ENCODE results near the gene PHACTR2.

The PHACTR2 gene

DNA sequence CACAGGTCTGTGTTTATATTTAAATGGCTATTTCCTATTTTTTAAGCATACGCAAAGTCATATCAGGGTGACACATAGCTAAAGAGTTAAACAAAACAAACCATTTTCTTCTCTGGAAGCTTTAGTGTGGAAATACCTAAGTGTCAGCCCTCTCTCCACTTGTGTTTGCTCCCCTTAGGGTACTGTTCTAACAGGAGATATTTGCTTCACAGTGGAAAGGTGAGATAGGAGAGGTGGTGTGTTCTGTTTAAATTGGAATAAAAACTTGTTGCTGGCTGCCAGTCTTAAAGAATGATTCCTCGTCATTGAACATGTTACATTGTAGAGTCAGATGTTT lies 18.9 kb downstream of the PHACTR2 start:
- H3K4me3 ChIP-seq: no peak overlapping the region
- no peaks in the 10 kb centered on the region for H4K20me1 ChIP-seq
- no peaks in the 10 kb centered on the region for H3K4me1 ChIP-seq
- no peaks in the 10 kb centered on the region for H3K9me3 ChIP-seq
- H3K27me3 ChIP-seq: no peaks in the 10 kb centered on the region
- no peak for TF ChIP-seq Cebpa-rat (IDR thresholded peaks at IDR 0.05)
- H3K36me3 ChIP-seq: no peaks in the 10 kb centered on the region
- no peak overlapping the region for H3K9ac ChIP-seq
- H3K4me2 ChIP-seq: no peak overlapping the region
- no peak overlapping the region for H3K27ac ChIP-seq

DNA sequence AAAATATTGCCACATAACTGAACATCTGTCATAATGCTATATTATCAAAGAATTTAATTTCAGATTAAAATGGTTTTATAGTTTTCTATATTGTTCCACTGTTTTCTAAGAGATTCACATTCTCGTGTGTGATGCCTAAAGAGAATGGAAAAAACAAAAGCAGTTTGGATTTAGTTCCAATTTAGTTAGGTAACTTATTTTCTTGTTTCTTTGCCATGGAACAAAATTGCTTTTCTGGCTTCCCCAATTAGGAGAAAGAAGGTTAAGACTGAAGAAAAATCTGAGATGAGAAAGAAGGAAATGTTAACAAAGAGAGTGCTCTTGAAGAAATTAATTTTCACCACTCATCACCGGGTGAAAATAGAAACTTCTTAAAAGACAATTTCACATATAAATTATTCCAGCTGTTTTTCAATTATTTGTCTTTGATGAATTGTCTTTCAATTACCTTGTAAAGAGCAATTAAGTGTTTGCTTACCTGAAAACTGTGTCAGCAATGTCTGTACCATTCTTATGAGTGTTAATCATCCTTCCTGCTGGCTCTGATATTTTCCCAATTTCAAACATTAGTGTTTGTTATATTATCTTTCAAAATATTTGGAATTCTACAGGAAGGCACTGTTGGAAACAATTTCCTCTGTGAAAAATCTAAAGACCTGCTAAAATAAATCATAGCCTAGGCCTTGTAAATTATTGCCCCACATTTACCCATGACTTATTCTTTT lies 19.5 kb downstream of the PHACTR2 start:
- Histone ChIP-seq H3K27me3 (no peaks in the 10 kb centered on the region), H3K4me3 (no peak overlapping the region), H3K9ac (no peak overlapping the region), H3K4me1 (no peaks in the 10 kb centered on the region), H3K9me3 (no peaks in the 10 kb centered on the region), H3K4me2 (no peak overlapping the region), H4K20me1 (no peaks in the 10 kb centered on the region), H3K27ac (no peak overlapping the region), H3K36me3 (no peaks in the 10 kb centered on the region)
- no peak for TF ChIP-seq Cebpa-rat (IDR thresholded peaks at IDR 0.05)

- Histone ChIP-seq H3K9ac (no peak overlapping the region), H3K9me3 (no peaks in the 10 kb centered on the region), H3K4me2 (no peak overlapping the region), H3K4me1 (no peaks in the 10 kb centered on the region), H4K20me1 (no peaks in the 10 kb centered on the region), H3K27ac (no peak overlapping the region), H3K4me3 (no peak overlapping the region), H3K27me3 (no peaks in the 10 kb centered on the region), H3K36me3 (no peaks in the 10 kb centered on the region)
- no peak for TF ChIP-seq Cebpa-rat (IDR thresholded peaks at IDR 0.05)
Measured at GRCh38 chr6:143698329-143698728, 20.6 kb downstream of the PHACTR2 start.

DNA sequence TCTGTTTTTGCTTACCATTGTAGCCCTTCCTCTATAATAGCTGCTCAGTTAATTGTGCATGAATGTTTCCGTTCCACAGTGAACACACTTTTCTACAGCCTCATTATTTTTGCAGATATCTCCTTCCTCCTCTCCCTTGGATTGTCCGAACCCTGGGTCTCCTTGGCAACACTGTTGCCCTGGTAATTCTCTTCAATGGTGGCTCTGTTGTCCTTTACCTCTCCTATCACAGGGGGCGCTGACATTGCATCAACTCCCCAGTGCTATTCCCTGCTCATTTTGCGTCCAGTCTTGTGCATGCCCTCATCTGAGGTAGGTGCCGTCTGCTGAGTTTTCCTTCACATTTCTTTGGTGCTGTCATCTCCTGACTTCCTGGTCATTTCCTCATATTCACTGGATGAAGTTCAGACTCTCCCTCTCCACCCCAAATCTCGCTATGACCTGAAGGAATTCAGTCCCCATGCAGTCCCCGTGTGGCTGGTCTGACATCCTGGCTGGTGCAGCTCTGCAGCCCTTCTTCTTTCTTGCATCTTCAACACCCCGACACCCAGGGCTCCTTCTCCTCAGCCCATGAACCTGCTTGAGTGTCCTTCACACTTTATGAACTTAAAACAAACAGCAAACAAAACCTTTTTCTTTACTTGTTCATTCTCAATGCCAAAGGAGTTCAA lies 21.1 kb downstream of the PHACTR2 start:
- no peak overlapping the region for H3K27ac ChIP-seq

DNA sequence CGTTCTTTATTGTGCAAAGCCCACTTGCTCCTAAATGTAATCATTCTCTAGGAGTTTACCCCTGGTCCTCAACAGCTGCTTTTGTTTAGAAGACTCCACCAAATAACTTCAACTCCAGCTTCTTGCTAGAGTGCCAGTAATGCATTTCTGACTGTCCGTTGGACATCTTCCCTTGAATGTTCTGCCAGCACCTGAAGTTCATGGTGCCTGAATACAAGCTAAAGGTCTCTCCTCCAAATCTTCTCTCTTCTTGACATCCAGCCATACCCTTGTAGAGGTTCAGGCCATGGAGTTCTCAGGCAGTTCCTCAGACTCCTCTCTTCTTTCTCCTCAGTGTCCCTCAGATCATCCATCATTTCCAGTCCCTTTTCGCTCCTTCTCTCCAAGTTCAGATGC lies 21.7 kb downstream of the PHACTR2 start:
- Histone ChIP-seq H3K4me1 (no peaks in the 10 kb centered on the region), H3K36me3 (no peaks in the 10 kb centered on the region), H3K27me3 (no peaks in the 10 kb centered on the region), H3K9ac (no peak overlapping the region), H3K9me3 (no peaks in the 10 kb centered on the region), H4K20me1 (no peaks in the 10 kb centered on the region), H3K4me3 (no peak overlapping the region), H3K4me2 (no peak overlapping the region), H3K27ac (no peak overlapping the region)
- no peak for TF ChIP-seq Cebpa-rat (IDR thresholded peaks at IDR 0.05)

More for the DNA sequence above, 21.1 kb downstream of the PHACTR2 start:
- H3K9me3 ChIP-seq: no peaks in the 10 kb centered on the region
- H4K20me1 ChIP-seq: no peaks in the 10 kb centered on the region
- no peak overlapping the region for H3K9ac ChIP-seq
- H3K4me1 ChIP-seq: no peaks in the 10 kb centered on the region
- no peak for TF ChIP-seq Cebpa-rat (IDR thresholded peaks at IDR 0.05)
- H3K27me3 ChIP-seq: no peaks in the 10 kb centered on the region
- no peaks in the 10 kb centered on the region for H3K36me3 ChIP-seq
- H3K4me2 ChIP-seq: no peak overlapping the region
- H3K4me3 ChIP-seq: no peak overlapping the region

DNA sequence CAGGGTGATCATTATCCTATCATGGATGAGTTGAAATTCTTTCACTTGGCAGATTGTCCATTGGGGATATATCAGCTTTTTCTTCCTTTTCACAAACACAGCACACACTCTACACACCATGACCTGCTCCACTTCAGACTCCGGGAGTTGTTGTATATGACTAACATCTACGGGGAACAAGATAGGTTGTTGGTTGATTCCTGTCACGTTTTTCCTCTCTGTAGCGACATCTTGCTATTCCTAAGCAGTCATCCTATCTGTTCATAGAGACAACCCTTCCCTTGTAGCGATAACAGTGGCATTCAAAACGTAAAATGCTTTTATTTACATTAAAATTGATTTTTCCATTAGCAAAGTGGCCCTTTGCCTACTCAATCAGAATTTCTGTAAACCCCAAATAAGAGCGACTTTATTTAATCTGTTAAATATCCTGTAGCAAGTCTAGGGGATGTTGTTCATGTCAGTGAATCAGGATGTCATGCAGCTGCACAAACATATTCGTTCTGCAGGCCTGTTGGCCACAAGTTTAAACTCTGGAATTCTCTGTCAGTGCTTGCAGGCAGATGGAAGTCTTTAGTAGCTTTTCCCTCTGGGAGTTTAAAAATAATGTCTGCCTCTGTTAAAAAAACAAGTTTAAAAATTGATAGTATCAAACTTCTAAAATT lies 23.1 kb downstream of the PHACTR2 start:
- Histone ChIP-seq H3K36me3 (no peaks in the 10 kb centered on the region), H3K4me2 (no peak overlapping the region), H3K27ac (no peak overlapping the region), H3K4me3 (no peak overlapping the region), H4K20me1 (no peaks in the 10 kb centered on the region), H3K4me1 (no peaks in the 10 kb centered on the region), H3K27me3 (no peaks in the 10 kb centered on the region), H3K9ac (no peak overlapping the region), H3K9me3 (no peaks in the 10 kb centered on the region)
- TF ChIP-seq Cebpa-rat (IDR thresholded peaks at IDR 0.05): no peak

DNA sequence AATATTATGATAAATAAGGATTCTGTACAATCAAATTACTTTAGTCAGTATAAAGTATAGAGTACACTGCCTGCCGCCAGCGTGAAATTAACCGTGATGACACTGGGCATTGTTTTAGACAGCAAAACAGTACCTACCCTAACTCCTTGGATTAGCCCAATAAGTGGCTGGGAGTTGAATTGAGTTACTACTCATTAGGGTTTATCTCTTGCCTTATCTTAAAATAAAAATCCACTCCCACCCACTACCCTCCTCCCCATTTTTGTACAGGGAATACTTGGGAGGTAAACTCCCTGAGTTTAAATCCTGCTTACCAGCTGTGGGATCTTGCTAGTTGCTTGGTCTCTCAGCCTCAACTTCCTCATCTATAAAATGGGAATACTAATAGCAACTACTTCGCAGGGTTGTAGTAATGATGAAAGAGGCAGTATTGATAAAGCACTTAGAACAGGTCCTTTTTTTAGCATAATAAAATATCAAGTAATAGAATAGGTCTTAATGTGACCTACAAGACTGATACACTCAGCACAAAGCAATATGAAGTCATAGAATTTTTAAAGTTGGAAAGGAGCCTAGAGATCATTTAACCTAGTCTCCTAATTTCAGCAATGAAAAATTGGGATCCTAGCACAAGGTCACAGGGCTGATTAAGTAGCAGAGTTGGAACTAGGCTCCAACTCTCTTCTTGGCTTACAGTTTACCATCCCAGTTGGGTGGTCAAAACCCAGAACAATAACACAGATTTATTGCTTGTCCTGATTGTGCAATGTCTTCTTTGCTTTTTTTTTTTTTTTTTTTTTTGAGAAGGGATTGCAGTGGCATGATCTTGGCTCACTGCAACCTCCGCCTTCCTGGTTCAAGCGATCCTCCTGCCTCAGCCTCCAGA lies 23.8 kb downstream of the PHACTR2 start:
- no peak overlapping the region for H3K4me3 ChIP-seq
- H3K27ac ChIP-seq: no peak overlapping the region

DNA sequence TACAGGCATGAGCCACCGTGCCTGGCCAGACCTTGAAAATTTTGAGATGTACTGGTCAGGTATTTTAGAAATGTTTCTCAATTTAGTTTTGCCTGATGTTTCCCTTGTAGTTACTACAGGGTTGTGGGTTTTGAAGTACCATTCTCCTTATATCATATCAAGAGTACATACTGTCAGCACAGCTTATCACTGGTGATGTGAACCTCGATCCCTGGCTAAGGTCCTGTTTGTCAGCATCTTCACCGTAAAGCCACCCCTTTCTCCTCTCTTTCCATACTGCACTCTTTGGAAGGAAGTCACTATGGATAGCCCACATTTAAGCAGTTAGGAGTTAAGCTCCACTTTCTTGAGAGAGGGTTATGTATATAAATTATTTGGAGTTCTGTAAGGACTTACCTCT lies 27.8 kb downstream of the PHACTR2 start:
- no peak for TF ChIP-seq Cebpa-rat (IDR thresholded peaks at IDR 0.05)
- Histone ChIP-seq H3K4me1 (no peaks in the 10 kb centered on the region), H3K4me3 (no peak overlapping the region), H3K27ac (no peak overlapping the region), H3K4me2 (no peak overlapping the region), H3K9me3 (peaks cover 13% of the 10 kb centered on the region; the same call in 1 of the 2 replicates), H4K20me1 (no peaks in the 10 kb centered on the region), H3K9ac (no peak overlapping the region), H3K36me3 (no peaks in the 10 kb centered on the region), H3K27me3 (no peaks in the 10 kb centered on the region)

More for the DNA sequence above, 23.8 kb downstream of the PHACTR2 start:
- Histone ChIP-seq H3K4me2 (no peak overlapping the region), H3K9ac (no peak overlapping the region), H3K36me3 (no peaks in the 10 kb centered on the region), H3K27me3 (no peaks in the 10 kb centered on the region), H3K9me3 (no peaks in the 10 kb centered on the region), H3K4me1 (no peaks in the 10 kb centered on the region), H4K20me1 (no peaks in the 10 kb centered on the region)
- TF ChIP-seq Cebpa-rat (IDR thresholded peaks at IDR 0.05): peak; percentile 31; the same call in 1 of the 2 replicates

GRCh38 chr6:143707697-143708096 lies 29.9 kb downstream of the PHACTR2 start:
- no peak overlapping the region for H3K4me3 ChIP-seq
- H3K36me3 ChIP-seq: no peaks in the 10 kb centered on the region
- no peak overlapping the region for H3K4me2 ChIP-seq
- H3K4me1 ChIP-seq: no peaks in the 10 kb centered on the region
- peaks cover 13% of the 10 kb centered on the region; the same call in 1 of the 2 replicates for H3K9me3 ChIP-seq
- H3K27me3 ChIP-seq: no peaks in the 10 kb centered on the region
- H3K9ac ChIP-seq: no peak overlapping the region
- no peak for TF ChIP-seq Cebpa-rat (IDR thresholded peaks at IDR 0.05)
- H4K20me1 ChIP-seq: no peaks in the 10 kb centered on the region
- H3K27ac ChIP-seq: no peak overlapping the region

All from BLaER1 (cell line).